GM12891 (cell line): ENCODE data around the gene YAE1.

Experiments used
- POLR2A ChIP-seq: IDR thresholded peaks from 2 replicates; pipeline ENCODE4 v1.6.1; 2011; ENCODE audit warnings: low read depth, low read length, control low read depth
- POLR2AphosphoS5 ChIP-seq: IDR thresholded peaks from 2 replicates; pipeline ENCODE4 v1.6.1; 2011; ENCODE audit warnings: low read depth, low read length, control low read depth
- SPI1 ChIP-seq: IDR thresholded peaks from 2 replicates; pipeline ENCODE4 v1.6.1; 2011; ENCODE audit warnings: low read depth, low read length, control low read depth
- TAF1 ChIP-seq: IDR thresholded peaks from 2 replicates; pipeline ENCODE4 v1.6.1; 2011; ENCODE audit warnings: low read depth, low read length, control low read depth

- TF ChIP-seq POLR2A = no peak
- TF ChIP-seq POLR2AphosphoS5 = no peak
- no peak for TF ChIP-seq TAF1
- no peak for TF ChIP-seq SPI1
Measured at GRCh38 chr7:39565538-39565937, 666 bp upstream of the YAE1 start.
